GM04503 (cell line): Measurements from ENCODE around the gene KLHL2.

Experiments
- DNase-seq: peaks from one replicate; pipeline ENCODE4 v3.0.0-alpha.2; 2012; ENCODE audit warnings: low read depth

KLHL2 gene

GRCh38 chr4:165288639-165289422 is 81.5 kb downstream of the KLHL2 start:
- DNase-seq = peak; percentile 31

GRCh38 chr4:165289423-165289785 is 82.0 kb downstream of the KLHL2 start:
- DNase-seq = no peak

- DNase-seq = no peak
Measured at GRCh38 chr4:165293061-165293460, 85.7 kb downstream of the KLHL2 start.

GRCh38 chr4:165293927-165294649 is 86.7 kb downstream of the KLHL2 start:
- DNase-seq = no peak

- no peak for DNase-seq
Measured at GRCh38 chr4:165294907-165295306, 87.5 kb downstream of the KLHL2 start.

GRCh38 chr4:165297626-165298025 is 90.3 kb downstream of the KLHL2 start:
- DNase-seq = no peak

- no peak for DNase-seq
Measured at GRCh38 chr4:165299399-165300060, 92.2 kb downstream of the KLHL2 start.

GRCh38 chr4:165301833-165302232 is 94.5 kb downstream of the KLHL2 start:
- DNase-seq = no peak

GRCh38 chr4:165302658-165303057 is 95.3 kb downstream of the KLHL2 start:
- DNase-seq = no peak

- DNase-seq = no peak
Measured at GRCh38 chr4:165308166-165308565, 100.8 kb downstream of the KLHL2 start.

- no peak for DNase-seq
Measured at GRCh38 chr4:165308606-165309005, 101.2 kb downstream of the KLHL2 start.

GRCh38 chr4:165309456-165309855 is 102.1 kb downstream of the KLHL2 start:
- no peak for DNase-seq

GRCh38 chr4:165312506-165312905 is 105.1 kb downstream of the KLHL2 start:
- DNase-seq = no peak

- DNase-seq = no peak
Measured at GRCh38 chr4:165319030-165319429, 111.7 kb downstream of the KLHL2 start.

- no peak for DNase-seq
Measured at GRCh38 chr4:165319509-165319908, 112.1 kb downstream of the KLHL2 start.

- no peak for DNase-seq
Measured at GRCh38 chr4:165324236-165324917, 117.0 kb downstream of the KLHL2 start.

- no peak for DNase-seq
Measured at GRCh38 chr4:165324918-165325304, 117.5 kb downstream of the KLHL2 start.

GRCh38 chr4:165325732-165326512 is 118.6 kb downstream of the KLHL2 start:
- peak; percentile 34 for DNase-seq

- DNase-seq = no peak
Measured at GRCh38 chr4:165326831-165327210, 119.5 kb downstream of the KLHL2 start.

- peak; percentile 94 for DNase-seq
Measured at GRCh38 chr4:165327211-165328100, 120.1 kb downstream of the KLHL2 start, which contains the start of gene MSMO1. TSS of gene MSMO1 (plus strand) at chr4:165327669. CDS start at chr4:165333371, 5,702 bp downstream.

- no peak for DNase-seq
Measured at GRCh38 chr4:165328101-165328425, 120.7 kb downstream of the KLHL2 start.
